Ishikawa (cell line): Measurements from ENCODE around the gene MYRFL.

Experiments used
- EP300 ChIP-seq: IDR thresholded peaks from 2 replicates; pipeline ENCODE4 v1.6.1; 2012; ENCODE audit warnings: borderline replicate concordance
- RAD21 ChIP-seq: IDR thresholded peaks from 2 replicates; pipeline ENCODE4 v1.6.1; 2012; ENCODE audit warnings: low read depth
- TAF1 ChIP-seq: IDR thresholded peaks from 2 replicates; pipeline ENCODE4 v1.6.1; 2012; ENCODE audit warnings: low read depth, mild to moderate bottlenecking
- ZBTB7A ChIP-seq: IDR thresholded peaks from 2 replicates; pipeline ENCODE4 v1.6.1; 2012; ENCODE audit warnings: low read depth
- TF ChIP-seq, protein P1 (sequence below): IDR thresholded peaks from 2 replicates; pipeline ENCODE4 v1.6.1; 2012

DNA sequence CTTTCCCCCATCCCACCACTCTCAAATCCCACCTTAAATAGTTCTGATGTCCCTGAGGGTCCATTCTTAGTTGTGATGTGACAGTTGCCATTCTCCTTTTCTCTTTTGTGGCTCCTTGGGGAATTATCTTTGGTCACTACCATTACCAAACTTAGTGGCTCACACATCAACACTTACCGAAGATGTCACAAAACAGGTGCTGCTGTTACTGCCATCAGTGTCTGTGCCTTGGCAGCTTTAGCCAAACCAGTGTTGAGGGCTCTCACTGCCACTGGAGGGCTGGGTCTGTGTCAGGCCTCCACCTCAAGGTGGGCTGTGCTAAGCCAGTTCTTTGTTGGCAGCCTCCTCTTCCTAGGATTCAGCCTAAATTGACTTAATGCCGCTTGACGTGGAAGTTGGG lies 144.0 kb downstream of the MYRFL start:
- TF ChIP-seq, protein P1, sequence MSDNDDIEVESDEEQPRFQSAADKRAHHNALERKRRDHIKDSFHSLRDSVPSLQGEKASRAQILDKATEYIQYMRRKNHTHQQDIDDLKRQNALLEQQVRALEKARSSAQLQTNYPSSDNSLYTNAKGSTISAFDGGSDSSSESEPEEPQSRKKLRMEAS, result no peak
- TF ChIP-seq RAD21, result no peak
- no peak for TF ChIP-seq TAF1
- no peak for TF ChIP-seq ZBTB7A
- no peak for TF ChIP-seq EP300
